Activated gamma-delta T cell treated with Interleukin-2 at 50 U/mL for 16 hours (primary cell): ENCODE results near the gene EI24.
"Not testable (repeated sequence)": the region's sequence is repeated elsewhere in the genome, so short reads cannot be mapped to it uniquely, and the experiment has no call there.

Source experiments
- DNase-seq: peaks from one replicate; pipeline ENCODE4 v3.0.0-alpha.2; 2020

EI24 gene

DNA sequence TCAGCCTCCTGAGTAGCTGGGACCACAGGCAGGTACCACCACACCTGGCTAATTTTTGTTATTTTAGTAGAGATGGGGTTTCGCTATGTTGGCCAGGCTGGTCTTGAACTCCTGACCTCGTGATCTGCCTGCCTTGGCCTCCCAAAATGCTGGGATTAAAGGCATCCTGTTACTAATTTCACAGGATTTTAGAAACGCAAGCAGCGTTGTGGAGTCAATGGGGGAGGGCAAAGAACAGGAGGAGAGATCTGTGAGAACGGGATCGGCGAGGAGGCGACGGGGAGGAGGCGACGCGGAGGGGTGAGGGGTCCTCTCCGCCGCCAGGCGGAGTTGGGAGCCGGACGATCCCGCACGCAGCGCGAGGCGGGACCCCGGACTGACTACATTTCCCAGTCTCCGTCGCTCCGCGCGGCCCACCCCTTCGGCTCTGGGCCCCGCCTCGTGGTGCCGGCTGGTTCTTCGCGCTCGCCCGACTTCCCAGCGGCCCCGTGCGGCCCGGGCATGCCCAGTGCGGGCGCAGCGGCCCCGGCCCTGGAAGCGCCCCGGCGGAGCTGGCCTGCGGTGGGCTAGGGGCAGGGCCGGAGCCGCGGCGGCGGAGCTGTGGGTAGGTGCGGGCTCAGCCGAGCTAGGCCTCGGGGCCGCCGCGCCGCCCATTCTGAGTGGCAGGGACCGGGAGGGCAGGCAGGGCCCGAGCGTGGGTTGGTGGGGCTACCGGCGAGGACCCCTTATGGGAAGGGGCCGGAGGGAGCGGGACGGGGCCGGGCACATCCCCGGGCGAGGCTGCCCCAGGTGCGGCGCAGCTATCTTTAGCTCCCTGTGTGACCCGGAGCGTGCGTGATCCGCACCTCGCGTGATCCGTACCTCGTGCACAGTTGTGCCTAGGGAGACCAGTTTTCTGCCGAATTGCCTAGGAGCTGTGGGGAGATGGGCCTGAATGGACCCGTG lies at the start of gene EI24:
Gene EI24, plus strand, starts transcription at position 508 of the 945 bp plus-strand sequence. CDS start 3,051 bp downstream, outside the sequence.
- DNase-seq, result peak; percentile 81

DNA sequence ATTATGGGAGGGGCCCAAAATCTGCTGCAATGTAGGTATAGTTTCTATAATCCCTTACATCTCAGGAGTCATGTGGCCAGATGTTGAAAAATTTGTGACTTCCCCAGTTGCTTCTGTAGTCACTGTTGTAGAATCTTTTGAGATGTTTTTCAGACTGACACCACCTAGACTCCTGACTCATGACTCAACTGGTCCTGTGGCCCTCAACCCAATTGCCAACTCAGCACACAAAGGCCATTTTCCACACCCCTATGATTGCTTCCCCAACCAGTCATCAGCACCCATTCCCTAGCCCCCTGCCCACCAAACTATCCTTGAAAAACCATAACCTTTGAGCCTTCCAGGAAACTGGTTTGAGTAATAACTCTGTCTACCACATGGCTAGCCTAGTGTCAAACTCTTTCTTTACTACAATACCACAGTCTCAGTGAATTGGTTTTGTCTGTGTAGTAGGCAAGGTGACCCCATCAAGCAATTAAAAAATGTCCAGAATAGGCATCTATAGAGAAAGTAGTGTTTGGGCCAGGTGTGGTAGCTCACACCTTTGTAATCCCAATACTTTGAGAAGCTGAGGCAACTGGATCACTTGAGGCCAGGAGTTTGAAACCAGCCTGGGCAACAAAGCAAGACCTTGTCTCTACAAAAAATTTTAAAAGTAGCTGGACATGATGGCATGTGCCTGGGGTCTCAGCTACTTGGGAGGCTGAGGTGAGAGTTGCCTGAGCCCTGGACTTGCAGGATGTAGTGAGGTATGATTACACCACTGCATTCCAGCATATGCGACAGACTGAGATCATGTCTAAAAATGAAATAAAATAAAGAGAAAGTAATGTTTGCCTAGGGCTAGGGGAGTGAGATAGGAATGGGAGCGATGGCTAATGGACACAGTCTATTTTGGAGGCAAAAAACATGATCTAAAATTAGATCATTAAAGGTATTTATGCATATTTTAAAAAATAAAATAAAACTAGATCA lies 49.1 kb upstream of the EI24 start:
- no peak for DNase-seq

DNA sequence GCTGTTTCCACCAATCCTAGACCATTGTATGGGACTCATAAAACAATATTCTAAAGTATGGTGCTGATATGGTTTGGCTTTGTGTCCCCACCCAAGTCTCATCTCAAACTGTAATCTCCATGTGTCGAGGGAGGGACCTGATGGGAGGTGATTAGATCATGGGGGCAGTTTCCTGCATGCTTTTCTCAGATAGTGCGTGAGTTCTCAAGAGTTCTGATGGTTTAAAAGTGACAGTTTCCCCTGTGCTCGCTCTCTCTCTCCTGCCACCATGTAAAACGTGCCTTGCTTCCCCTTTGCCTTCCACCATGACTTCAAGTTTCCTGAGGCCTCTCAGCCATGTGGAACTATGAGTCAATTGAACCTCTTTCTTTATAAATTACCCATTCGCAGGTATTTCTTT lies 44.0 kb upstream of the EI24 start:
- no peak for DNase-seq

DNA sequence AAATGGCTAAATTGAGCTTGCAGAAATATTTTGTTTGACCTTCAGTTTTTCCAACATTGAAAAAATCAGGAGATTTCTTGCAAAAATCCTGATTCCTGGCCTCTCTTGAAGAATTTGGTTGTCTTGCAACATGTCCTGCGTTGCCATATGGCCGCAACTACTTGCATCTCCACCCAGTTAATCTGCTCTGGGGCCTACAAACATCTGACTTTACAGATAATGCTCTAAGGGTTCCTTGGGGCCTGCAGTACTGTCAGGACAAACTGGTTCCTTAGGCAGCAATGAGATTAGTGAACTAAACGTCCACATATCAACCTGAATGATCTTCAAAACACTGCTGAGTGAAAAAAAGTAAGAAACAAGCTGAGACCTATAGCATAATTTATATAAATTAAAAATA lies 36.6 kb upstream of the EI24 start:
- DNase-seq, result no peak

- DNase-seq, result no peak
These were observed 33.7 kb upstream of the EI24 start for GRCh38 chr11:125535585-125535984.

- DNase-seq, result not testable (repeated sequence)
These were observed 32.4 kb upstream of the EI24 start for GRCh38 chr11:125536834-125537233.

- DNase-seq, result no peak
These were observed 26.6 kb upstream of the EI24 start for GRCh38 chr11:125542709-125543108.

DNA sequence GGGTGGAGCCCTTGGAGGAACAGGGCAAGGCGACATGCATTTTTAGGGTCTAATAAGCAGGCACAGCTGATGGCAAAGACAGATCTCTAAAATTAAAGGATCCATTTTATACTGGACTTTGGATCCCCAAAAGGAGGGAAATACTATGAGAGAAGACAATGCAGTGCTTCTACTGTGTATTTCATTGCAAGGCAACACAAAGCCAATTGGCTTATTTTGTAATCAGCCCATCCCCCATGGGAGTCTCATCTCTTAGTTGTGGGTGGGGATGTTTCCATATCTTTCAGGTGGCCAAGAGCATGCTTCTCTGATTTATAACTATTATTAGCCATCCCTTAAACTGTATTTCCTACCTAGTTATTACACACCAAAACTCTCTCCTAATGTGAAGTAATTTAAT lies 18.5 kb upstream of the EI24 start:
- DNase-seq, result no peak

GRCh38 chr11:125551835-125552342 lies 17.4 kb upstream of the EI24 start:
- DNase-seq, result no peak

DNA sequence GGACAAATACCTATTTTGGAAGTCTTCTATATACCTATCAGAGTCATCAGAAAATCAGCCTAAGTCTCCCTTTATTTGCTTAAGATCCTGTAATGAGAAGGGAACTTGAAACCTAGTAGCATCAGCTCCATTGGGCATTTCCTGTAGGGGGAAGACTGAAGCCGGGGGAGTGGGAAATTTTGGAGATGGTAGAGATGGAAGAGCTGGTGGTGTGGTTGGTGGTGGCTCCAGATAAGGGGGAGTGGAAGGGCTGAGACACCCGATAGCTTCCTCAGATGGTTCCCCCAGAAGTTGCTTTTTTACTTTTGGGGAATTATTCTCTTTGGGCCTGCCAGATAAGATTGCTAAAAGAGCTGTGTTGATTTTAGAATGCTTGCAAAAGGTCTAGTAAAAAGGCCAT lies 16.4 kb upstream of the EI24 start:
- no peak for DNase-seq

GRCh38 chr11:125553357-125553756 lies 15.9 kb upstream of the EI24 start:
- DNase-seq, result no peak

DNA sequence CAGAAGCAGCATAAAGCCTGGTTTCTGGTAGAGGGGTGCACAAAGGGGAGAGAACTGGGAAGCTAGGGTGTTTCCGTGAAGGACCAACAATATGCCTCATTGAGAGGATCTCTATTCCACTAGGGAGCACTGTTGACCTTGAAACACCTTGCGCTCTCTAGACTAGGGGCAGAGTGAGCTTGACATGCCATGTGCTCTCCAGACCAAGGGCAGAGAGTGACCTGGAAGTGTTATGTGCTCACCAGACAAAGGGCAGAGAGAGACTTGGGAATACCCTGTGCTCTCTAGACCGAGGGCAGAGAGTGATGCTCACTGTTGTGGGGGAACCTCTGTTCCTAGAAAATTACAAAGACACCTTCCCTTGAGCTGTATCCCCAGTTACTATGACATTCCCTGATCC lies 15.2 kb upstream of the EI24 start:
- no peak for DNase-seq

- no peak for DNase-seq
These were observed 9.4 kb upstream of the EI24 start for GRCh38 chr11:125559888-125560287.

DNA sequence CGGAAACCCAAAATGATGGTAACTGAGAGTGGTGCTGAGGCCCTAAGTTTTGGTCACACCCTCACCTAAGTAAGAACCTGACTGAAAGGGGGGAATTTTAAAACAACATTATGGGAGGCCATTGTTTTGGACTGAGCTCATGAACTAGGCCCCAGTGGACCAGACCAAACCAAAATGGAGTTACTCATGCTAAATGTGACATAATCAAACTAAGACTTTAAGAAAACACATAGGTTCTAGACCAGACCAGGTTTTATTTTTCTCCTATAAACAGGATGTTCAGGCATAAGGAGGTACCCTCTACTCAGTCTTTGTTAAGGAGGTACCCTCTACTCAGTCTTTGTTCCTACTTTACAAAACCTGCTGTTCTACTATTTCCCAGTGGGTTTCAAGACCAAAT lies 7.4 kb upstream of the EI24 start:
- DNase-seq, result no peak

GRCh38 chr11:125562430-125562829 lies 6.8 kb upstream of the EI24 start:
- no peak for DNase-seq

DNA sequence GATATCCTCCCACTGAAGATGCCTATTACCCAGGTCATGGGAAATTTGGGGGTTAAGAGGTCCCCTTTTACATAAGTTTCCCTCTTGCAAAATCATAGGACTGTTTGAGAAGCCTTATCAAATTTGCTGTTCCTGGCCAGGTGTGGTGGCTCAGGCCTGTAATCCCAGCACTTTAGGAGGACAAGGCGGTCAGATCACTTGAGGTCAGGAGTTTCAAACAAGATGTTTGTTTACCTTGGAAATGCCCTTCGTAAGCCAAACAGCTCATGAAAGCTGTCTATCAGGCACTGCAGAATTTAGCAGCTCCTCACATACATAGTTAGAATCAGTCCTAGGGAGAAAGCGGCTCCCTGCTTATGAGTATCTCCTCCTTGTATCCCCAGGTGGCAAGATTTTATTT lies 4.9 kb upstream of the EI24 start:
- no peak for DNase-seq

DNA sequence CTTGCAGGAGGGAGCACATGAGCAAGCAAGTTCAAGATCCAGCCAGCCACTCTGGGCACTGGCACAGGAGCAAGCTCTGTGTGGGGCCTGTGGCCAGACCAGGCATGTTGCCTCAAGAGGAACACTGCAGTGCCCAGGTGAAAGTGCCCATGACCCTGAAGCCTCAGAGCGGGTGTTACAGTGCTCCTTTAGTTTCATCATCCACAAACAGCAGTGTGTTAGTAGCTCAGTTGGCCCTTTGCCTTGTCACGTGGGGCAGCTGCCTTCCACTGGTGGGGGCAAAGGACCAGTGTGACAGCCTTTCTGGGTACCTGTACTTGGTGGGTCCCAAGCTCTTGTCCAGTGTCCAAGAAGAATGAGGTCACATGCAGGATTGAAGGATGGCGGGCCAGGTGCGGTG lies 3.0 kb upstream of the EI24 start:
- DNase-seq, result no peak

DNA sequence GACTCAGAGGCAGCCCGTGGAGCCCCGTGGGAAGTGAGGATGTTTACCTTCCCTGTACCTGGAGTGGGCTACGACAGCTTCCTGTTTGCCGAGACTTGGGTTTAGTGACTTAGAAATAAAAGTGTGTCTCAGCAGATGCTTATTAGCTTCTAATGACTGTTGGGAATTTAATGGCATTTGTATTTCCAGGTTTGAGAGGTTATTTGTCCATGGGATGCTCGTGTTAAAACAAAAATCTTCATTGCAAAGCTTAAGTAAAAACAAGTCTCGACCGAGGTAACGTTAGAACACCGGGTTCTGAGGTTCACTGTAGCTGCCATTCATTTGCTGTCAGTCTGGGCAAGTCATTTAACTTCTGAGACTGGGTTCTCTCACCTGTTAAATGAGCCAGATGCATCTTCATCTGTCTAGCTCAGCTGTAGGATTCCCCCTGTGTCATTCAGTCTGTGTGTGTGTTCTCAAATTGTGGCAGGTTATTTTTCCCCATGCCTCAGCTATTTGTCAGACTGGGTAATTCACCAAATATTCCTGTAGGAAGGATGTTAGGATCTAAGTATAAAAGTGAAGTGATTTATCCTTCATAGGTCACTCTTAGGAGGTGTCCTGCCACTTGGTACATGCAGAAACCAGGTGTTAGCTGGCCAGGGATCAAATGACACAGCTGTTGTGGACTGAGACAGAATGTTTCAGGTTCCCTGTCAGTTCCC lies 791 bp downstream of the EI24 start:
- DNase-seq, result no peak

DNA sequence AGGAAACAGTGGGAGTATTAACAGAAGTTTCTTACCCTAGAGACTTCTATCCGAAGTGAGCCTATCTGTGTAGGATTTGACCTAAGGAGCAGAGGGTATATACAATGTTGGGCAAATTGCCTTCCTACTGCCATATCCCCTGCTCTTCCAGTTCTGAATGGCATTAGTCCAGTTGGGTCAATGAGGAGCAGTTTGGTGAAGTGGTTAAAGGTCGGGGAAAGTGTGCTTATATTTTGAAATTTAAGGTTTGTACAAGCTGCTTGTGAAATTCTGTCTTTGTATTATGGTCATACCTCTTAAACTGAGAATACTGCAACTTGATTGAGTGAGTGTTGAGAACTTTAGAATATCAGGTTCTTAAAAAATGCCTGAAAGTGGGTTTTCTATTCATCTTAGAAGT lies 1.7 kb downstream of the EI24 start:
- no peak for DNase-seq

DNA sequence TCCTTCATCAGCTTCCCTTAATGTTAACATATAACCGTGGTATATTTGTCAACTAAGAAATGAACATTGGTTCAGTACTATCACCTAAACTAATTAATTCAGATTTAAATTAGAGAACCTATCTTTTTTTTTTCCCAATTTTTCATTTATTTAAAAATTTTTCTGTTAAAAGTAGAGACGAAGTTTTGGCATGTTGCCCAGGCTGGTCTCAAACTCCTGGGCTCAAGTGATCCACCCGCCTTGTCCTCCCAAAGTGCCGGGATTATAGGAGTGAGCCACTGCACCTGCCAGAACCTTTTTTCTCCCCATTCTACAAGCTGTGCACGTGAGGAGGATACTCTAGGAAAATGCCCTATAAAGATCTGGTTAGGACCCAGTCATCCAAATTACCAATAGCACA lies 3.6 kb downstream of the EI24 start:
- DNase-seq, result no peak

DNA sequence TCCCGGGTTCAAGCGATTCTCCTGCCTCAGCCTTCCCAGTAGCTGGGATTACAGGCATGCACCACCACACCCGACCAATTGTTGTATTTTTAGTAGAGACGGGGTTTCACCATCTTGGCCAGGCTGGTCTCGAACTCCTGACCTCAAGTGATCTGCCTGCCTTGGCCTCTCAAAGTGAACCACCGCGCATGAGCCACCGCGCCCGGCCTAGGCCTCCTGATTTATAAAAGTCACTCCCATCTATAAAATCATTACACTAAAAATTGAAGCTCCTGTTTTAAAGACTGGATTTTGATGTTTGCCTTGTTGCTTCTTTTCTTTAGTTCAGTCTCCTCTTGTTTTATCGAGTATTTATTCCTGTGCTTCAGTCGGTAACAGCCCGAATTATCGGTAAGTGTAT lies 7.9 kb downstream of the EI24 start:
- DNase-seq, result not testable (repeated sequence)

- no peak for DNase-seq
These were observed 9.5 kb downstream of the EI24 start for GRCh38 chr11:125578783-125579182.

DNA sequence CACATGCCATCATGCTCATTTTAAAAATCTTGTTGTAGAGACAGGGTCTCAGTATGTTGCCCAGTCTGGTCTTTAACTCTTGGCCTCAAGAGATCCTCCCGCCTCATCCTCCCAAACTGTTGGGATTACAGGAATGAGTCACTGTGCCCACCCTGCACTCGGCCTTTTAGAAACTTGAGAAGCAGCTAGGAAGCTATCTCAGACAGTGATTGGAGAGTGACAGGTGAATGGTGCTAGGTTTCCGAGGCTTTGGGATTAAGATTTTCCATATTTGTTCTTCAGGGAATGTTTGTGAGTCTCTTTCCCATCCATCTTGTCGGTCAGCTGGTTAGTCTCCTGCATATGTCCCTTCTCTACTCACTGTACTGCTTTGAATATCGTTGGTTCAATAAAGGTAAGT lies 10.5 kb downstream of the EI24 start:
- no peak for DNase-seq
